Fibroblast of skin of back (primary cell): Measurements from ENCODE around the gene KCNMA1.
"Not testable (repeated sequence)": the region's sequence is repeated elsewhere in the genome, so short reads cannot be mapped to it uniquely, and the experiment has no call there.

Experiments
- DNase-seq: peaks from one replicate; pipeline ENCODE4 v3.0.0-alpha.2; 2013

KCNMA1 gene

GRCh38 chr10:77529050-77529576, 108.5 kb downstream of the KCNMA1 start:
- no peak for DNase-seq

GRCh38 chr10:77527839-77528238, 109.8 kb downstream of the KCNMA1 start:
- DNase-seq = no peak

- DNase-seq = peak; percentile 62
Measured at GRCh38 chr10:77526868-77527617, 110.6 kb downstream of the KCNMA1 start.

- DNase-seq = peak; percentile 99
Measured at GRCh38 chr10:77524281-77524711, 113.3 kb downstream of the KCNMA1 start.

GRCh38 chr10:77522268-77522809, 115.3 kb downstream of the KCNMA1 start:
- no peak for DNase-seq

- DNase-seq = no peak
Measured at GRCh38 chr10:77520995-77521394, 116.6 kb downstream of the KCNMA1 start.

- DNase-seq = no peak
Measured at GRCh38 chr10:77520290-77520689, 117.3 kb downstream of the KCNMA1 start.

GRCh38 chr10:77519791-77520190, 117.8 kb downstream of the KCNMA1 start:
- not testable (repeated sequence) for DNase-seq

- no peak for DNase-seq
Measured at GRCh38 chr10:77518910-77519274, 118.7 kb downstream of the KCNMA1 start.

GRCh38 chr10:77518241-77518909, 119.2 kb downstream of the KCNMA1 start:
- DNase-seq = no peak

- no peak for DNase-seq
Measured at GRCh38 chr10:77516575-77516974, 121.0 kb downstream of the KCNMA1 start.

- no peak for DNase-seq
Measured at GRCh38 chr10:77514870-77515269, 122.7 kb downstream of the KCNMA1 start.

- peak; percentile 92 for DNase-seq
Measured at GRCh38 chr10:77513781-77514331, 123.8 kb downstream of the KCNMA1 start.

GRCh38 chr10:77513220-77513619, 124.4 kb downstream of the KCNMA1 start:
- DNase-seq = no peak

GRCh38 chr10:77512219-77512578, 125.4 kb downstream of the KCNMA1 start:
- no peak for DNase-seq

- DNase-seq = no peak
Measured at GRCh38 chr10:77511498-77512218, 126.0 kb downstream of the KCNMA1 start.

- DNase-seq = no peak
Measured at GRCh38 chr10:77510695-77511094, 126.9 kb downstream of the KCNMA1 start.

GRCh38 chr10:77510294-77510693, 127.3 kb downstream of the KCNMA1 start:
- no peak for DNase-seq

GRCh38 chr10:77509391-77509790, 128.2 kb downstream of the KCNMA1 start:
- DNase-seq = no peak

GRCh38 chr10:77507291-77507880, 130.2 kb downstream of the KCNMA1 start:
- no peak for DNase-seq

GRCh38 chr10:77506517-77507200, 130.9 kb downstream of the KCNMA1 start:
- DNase-seq = peak; percentile 44
